HCT116 (cell line): ENCODE measurements around the gene ACTL7A. TPM values are rescaled to one million over a fixed set of nuclear protein-coding genes. Genes with fewer than 3 reads are reported as not detected.

Experiments used
- ATAC-seq: fragments of 200-7000 bp; cut with Tn5 transposase; 2 replicates; pipeline ENCODE4 v1.9.1; 2020; ENCODE audit warnings: mild to moderate bottlenecking, moderate library complexity
- BruUV-seq: library from RNA; stranded (reverse); fragments of 400-500 nt; replicated peaks from 2 replicates; lab custom pipeline; 2021; lab: Mats Ljungman, UMichigan
- CTCF ChIA-PET: fragments of 300-600 bp; sonication (Branson Sonifier 250); formaldehyde crosslinking; loops from one replicate; lab custom pipeline; 2021; ENCODE audit warnings: antibody characterized with exemption; lab: Charles Lee
- POLR2A ChIA-PET: fragments of 300-600, 350-600 bp; sonication (Branson Sonifier 250); formaldehyde crosslinking; loops from one replicate; lab custom pipeline; 2021; ENCODE audit warnings: antibody characterized with exemption; lab: Charles Lee
- RAD21 ChIA-PET, 2 experiments: fragments of 300-600 bp; sonication (Branson Sonifier 250); formaldehyde crosslinking; loops; one replicate each; lab custom pipeline; 2023; ENCODE audit warnings: low total read pairs in 2 of 2; ENCODE audit not compliant: uncharacterized antibody in 2 of 2, unreplicated experiment in 2 of 2, low non-redundant PET in 1 of 2; lab: Charles Lee
- DNase-seq: peaks from one replicate; pipeline ENCODE4 v3.0.0-alpha.2; 2010; ENCODE audit warnings: low read depth, low spot score
- H2AFZ ChIP-seq: fragments of 200-600 bp; shearing (Covaris generic), sonication (generic); 2 replicates; pipeline ENCODE4 v1.6.1; 2017; ENCODE audit warnings: low read depth, mixed run types, mixed read lengths, antibody characterized with exemption, low read length; ENCODE audit not compliant: poor library complexity, severe bottlenecking
- H3K27ac ChIP-seq: 2 replicates; pipeline ENCODE4 v1.5.1; 2012; ENCODE audit warnings: low read depth, low read length
- H3K27me3 ChIP-seq: fragments of 200-600 bp; sonication (generic); 2 replicates; pipeline ENCODE4 v1.6.1; 2016; ENCODE audit warnings: mixed run types, low read length, mixed read lengths; ENCODE audit not compliant: insufficient read depth
- H3K36me3 ChIP-seq, 2 experiments: fragments of 200-500 bp in 1 of 2; fragments of 200-600 bp in 1 of 2; sonication (Bioruptor generic) in 1 of 2; sonication (generic) in 1 of 2; 2 replicates each; pipeline versions ENCODE4 v1.5.1 to v1.6.1; 2014 to 2016; ENCODE audit warnings: low read length in 2 of 2, inconsistent platforms in 1 of 2, mixed read lengths in 1 of 2, mixed run types in 1 of 2; ENCODE audit not compliant: insufficient read depth in 2 of 2, control insufficient read depth in 1 of 2
- H3K4me1 ChIP-seq, 2 experiments: fragments of 200-600 bp in 1 of 2; sonication (generic) in 1 of 2; 2 replicates each; pipeline versions ENCODE4 v1.5.1 to v1.6.1; 2012 to 2017; ENCODE audit warnings: low read length in 2 of 2, inconsistent platforms in 1 of 2, mild to moderate bottlenecking in 1 of 2, mixed read lengths in 1 of 2, mixed run types in 1 of 2, moderate library complexity in 1 of 2; ENCODE audit not compliant: insufficient read depth in 2 of 2, control insufficient read depth in 1 of 2
- H3K4me2 ChIP-seq: fragments of 200-600 bp; sonication (generic); 2 replicates; pipeline ENCODE4 v1.6.1; 2017; ENCODE audit warnings: mixed run types, low read length, mixed read lengths
- H3K4me3 ChIP-seq, 2 experiments: fragments of 200-600 bp in 1 of 2; sonication (generic) in 1 of 2; replicated peaks in 1 of 2; 2 replicates each; pipeline ENCODE4 v1.5.1; 2011 to 2016; ENCODE audit warnings: low read length in 2 of 2, control low read depth in 1 of 2, low read depth in 1 of 2, mild to moderate bottlenecking in 1 of 2, mixed read lengths in 1 of 2, mixed run types in 1 of 2
- H3K79me2 ChIP-seq: fragments of 200-600 bp; sonication (generic); 2 replicates; pipeline ENCODE4 v1.6.1; 2017; ENCODE audit warnings: mild to moderate bottlenecking, mixed run types, low read length, moderate library complexity, mixed read lengths; ENCODE audit not compliant: insufficient read depth
- H3K9ac ChIP-seq: fragments of 200-600 bp; sonication (generic); 2 replicates; pipeline ENCODE4 v1.6.1; 2016; ENCODE audit warnings: low read length, mixed read lengths
- H3K9me2 ChIP-seq: fragments of 200-600 bp; sonication (generic), shearing (Covaris generic); 2 replicates; pipeline ENCODE4 v1.6.1; 2017; ENCODE audit warnings: mixed run types, mild to moderate bottlenecking, moderate library complexity; ENCODE audit not compliant: insufficient read depth
- H3K9me3 ChIP-seq, 2 experiments: fragments of 200-500 bp in 1 of 2; fragments of 200-600 bp in 1 of 2; sonication (Bioruptor generic) in 1 of 2; sonication (generic) in 1 of 2; 2 replicates each; pipeline ENCODE4 v1.6.1; 2014 to 2017; ENCODE audit warnings: low read length in 2 of 2, mixed read lengths in 2 of 2, inconsistent platforms in 1 of 2, low read depth in 1 of 2, mild to moderate bottlenecking in 1 of 2, mixed run types in 1 of 2, moderate library complexity in 1 of 2; ENCODE audit not compliant: control insufficient read depth in 1 of 2, insufficient read depth in 1 of 2
- H4K20me1 ChIP-seq: fragments of 200-600 bp; sonication (generic), shearing (Covaris generic); 2 replicates; pipeline ENCODE4 v1.6.1; 2017; ENCODE audit warnings: mixed run types, mild to moderate bottlenecking, moderate library complexity; ENCODE audit not compliant: insufficient read depth
- CEBPB ChIP-seq: IDR thresholded peaks from 2 replicates; pipeline ENCODE4 v1.6.1; 2012; ENCODE audit warnings: low read depth
- ELF1 ChIP-seq: IDR thresholded peaks from 2 replicates; pipeline ENCODE4 v1.6.1; 2012; ENCODE audit warnings: low read depth, borderline replicate concordance
- POLR2AphosphoS5 ChIP-seq: IDR thresholded peaks from 2 replicates; pipeline ENCODE4 v1.6.1; 2011; ENCODE audit warnings: mild to moderate bottlenecking, low read depth, low read length, moderate library complexity
- SIN3A ChIP-seq: IDR thresholded peaks from 2 replicates; pipeline ENCODE4 v1.6.1; 2012; ENCODE audit warnings: low read depth
- SP1 ChIP-seq: IDR thresholded peaks from 2 replicates; pipeline ENCODE4 v1.6.1; 2012; ENCODE audit warnings: low read depth
- YY1 ChIP-seq: IDR thresholded peaks from 2 replicates; pipeline ENCODE4 v1.6.1; 2011; ENCODE audit warnings: low read length, low read depth, moderate library complexity, mild to moderate bottlenecking; ENCODE audit not compliant: insufficient replicate concordance; ENCODE audit errors: extremely low read depth
- ZNF274 ChIP-seq: fragments of 200-500 bp; sonication (Bioruptor generic); IDR thresholded peaks from 2 replicates; pipeline ENCODE4 v1.6.1; 2014; ENCODE audit warnings: mild to moderate bottlenecking, low read depth, low read length, inconsistent platforms
- intact Hi-C: fragments of 100-400 bp; cut with micrococcal nuclease; formaldehyde crosslinking; loops from 2 replicates; pipeline ENCODE4 v1.10.0; 2022
- total RNA-seq: library from RNA; stranded (reverse); gene quantifications from one replicate; pipeline ENCODE4 v1.2.1, GENCODE V29; 2021; ENCODE audit not compliant: unreplicated experiment
- TF ChIP-seq, protein P1 (sequence below): IDR thresholded peaks from 2 replicates; pipeline ENCODE4 v1.6.1; 2012; ENCODE audit warnings: low read depth
- TF ChIP-seq, protein P2 (sequence below): IDR thresholded peaks from 2 replicates; pipeline ENCODE4 v1.6.1; 2012

Gene ACTL7A
- total RNA-seq, 1 experiment from 2014 or later, result not detected

DNA sequence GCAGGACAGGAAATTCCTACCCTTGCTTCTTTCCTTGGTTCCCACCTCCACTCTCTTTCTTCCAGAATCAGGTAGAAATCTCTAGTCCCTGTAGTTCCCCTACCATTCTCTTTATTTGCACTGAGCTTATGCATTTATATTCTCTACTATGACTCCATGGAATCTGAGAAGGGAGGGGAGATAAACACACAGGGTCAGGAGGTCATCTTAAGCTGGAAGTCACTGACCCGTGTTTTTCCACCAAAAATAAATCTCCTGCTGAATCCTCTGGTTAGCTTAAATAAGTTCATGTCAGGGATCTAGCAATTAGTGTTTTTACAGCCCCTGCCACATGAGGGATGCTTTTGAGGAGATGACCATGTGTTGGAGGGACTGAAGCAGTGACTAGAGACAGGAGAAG lies 10.0 kb upstream of the ACTL7A start:
- no peaks in the 10 kb centered on the region for H3K4me1 ChIP-seq
- H3K9ac ChIP-seq, result no peak overlapping the region
- ChIA-PET POLR2A (no interaction called here), CTCF (interaction anchor here (0.9 to 1.1 kb wide), 2 partner anchors 102 to 550 kb away, joined by 3 to 4 read pairs; no protein-coding TSS in a partner anchor)
- ATAC-seq, result no peak
- no peaks in the 10 kb centered on the region for H3K9me3 ChIP-seq
- H3K4me2 ChIP-seq, result no peak overlapping the region
- BruUV-seq, result no TSS peak
- H2AFZ ChIP-seq, result no peak overlapping the region
- no peak overlapping the region for H3K4me3 ChIP-seq
- TF ChIP-seq ZNF274, result no peak
- no peak for TF ChIP-seq SP1
- no peak for TF ChIP-seq CEBPB
- no peak for TF ChIP-seq YY1
- no peak for TF ChIP-seq ELF1
- TF ChIP-seq POLR2AphosphoS5, result no peak
- TF ChIP-seq, protein P1, sequence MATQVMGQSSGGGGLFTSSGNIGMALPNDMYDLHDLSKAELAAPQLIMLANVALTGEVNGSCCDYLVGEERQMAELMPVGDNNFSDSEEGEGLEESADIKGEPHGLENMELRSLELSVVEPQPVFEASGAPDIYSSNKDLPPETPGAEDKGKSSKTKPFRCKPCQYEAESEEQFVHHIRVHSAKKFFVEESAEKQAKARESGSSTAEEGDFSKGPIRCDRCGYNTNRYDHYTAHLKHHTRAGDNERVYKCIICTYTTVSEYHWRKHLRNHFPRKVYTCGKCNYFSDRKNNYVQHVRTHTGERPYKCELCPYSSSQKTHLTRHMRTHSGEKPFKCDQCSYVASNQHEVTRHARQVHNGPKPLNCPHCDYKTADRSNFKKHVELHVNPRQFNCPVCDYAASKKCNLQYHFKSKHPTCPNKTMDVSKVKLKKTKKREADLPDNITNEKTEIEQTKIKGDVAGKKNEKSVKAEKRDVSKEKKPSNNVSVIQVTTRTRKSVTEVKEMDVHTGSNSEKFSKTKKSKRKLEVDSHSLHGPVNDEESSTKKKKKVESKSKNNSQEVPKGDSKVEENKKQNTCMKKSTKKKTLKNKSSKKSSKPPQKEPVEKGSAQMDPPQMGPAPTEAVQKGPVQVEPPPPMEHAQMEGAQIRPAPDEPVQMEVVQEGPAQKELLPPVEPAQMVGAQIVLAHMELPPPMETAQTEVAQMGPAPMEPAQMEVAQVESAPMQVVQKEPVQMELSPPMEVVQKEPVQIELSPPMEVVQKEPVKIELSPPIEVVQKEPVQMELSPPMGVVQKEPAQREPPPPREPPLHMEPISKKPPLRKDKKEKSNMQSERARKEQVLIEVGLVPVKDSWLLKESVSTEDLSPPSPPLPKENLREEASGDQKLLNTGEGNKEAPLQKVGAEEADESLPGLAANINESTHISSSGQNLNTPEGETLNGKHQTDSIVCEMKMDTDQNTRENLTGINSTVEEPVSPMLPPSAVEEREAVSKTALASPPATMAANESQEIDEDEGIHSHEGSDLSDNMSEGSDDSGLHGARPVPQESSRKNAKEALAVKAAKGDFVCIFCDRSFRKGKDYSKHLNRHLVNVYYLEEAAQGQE, result no peak
- TF ChIP-seq, protein P2, sequence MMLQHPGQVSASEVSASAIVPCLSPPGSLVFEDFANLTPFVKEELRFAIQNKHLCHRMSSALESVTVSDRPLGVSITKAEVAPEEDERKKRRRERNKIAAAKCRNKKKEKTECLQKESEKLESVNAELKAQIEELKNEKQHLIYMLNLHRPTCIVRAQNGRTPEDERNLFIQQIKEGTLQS, result no peak
- TF ChIP-seq SIN3A, result no peak
- TF ChIP-seq, all 23 proteins: peak for 0
- no peak overlapping the region for H3K27ac ChIP-seq
- no peaks in the 10 kb centered on the region for H3K79me2 ChIP-seq
- no peak for DNase-seq
- RAD21 ChIA-PET, result no interaction called here
- intact Hi-C loops, result loop anchor here (5.0 to 10.0 kb wide), 2 partner anchors 473 to 550 kb away; partner anchors contain the start of gene EPB41L4B
- no peaks in the 10 kb centered on the region for H3K36me3 ChIP-seq
- no peaks in the 10 kb centered on the region for H4K20me1 ChIP-seq
- no peaks in the 10 kb centered on the region for H3K27me3 ChIP-seq
- no peaks in the 10 kb centered on the region for H3K9me2 ChIP-seq
